GM18498 (cell line): ENCODE measurements around the gene PCYT1A.
"Not testable (repeated sequence)": the region's sequence is repeated elsewhere in the genome, so short reads cannot be mapped to it uniquely, and the experiment has no call there.

Source experiments
- ATAC-seq: cut with Tn5 transposase; IDR thresholded peaks from one replicate; pipeline ENCODE4 v1.9.1; 2021; ENCODE audit warnings: mild to moderate bottlenecking, moderate library complexity; ENCODE audit not compliant: unreplicated experiment

PCYT1A gene

GRCh38 chr3:196216681-196217211, 70.8 kb downstream of the PCYT1A start:
- no peak for ATAC-seq

- no peak for ATAC-seq
Measured at GRCh38 chr3:196216089-196216564, 71.4 kb downstream of the PCYT1A start, which contains the start of gene SLC51A. Gene SLC51A (plus strand): TSS chr3:196216534. CDS start chr3:196216713, 179 bp downstream.

GRCh38 chr3:196215493-196216020, 72.0 kb downstream of the PCYT1A start:
- ATAC-seq = no peak

DNA sequence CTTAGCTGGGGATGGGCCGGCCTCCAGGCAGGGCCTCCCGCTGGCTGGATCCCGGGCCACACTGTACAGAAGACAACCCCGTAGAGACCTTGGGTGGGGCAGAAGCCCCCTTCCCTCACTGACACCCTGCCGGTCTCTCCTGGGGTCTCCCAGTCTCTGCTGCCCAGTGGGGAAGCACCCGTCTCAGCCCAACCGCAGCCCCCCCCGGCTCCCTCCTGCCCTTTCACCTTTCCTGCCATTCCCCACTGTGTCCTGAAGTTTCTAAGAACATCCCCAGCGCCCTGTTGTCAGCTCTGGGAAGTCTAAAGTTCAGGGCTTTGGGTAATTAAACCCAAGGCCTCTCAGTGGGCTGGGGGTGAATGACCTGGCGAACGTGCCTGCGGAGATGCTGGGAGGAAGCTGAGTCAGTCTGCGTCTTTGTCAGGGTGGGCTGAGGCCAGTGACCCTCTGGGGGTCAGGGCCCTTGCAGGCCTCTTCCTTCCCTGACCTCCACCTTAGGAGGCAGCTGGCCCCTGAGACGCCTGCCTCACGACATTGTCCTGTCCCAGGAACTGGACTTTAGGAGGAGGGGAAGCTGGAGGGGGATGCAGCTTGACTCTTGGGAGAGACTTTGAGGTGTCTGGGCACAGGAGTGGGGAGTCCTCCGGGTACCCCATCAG, 72.6 kb downstream of the PCYT1A start:
- ATAC-seq = no peak

- ATAC-seq = no peak
Measured at GRCh38 chr3:196210673-196211556, 76.6 kb downstream of the PCYT1A start, which contains the start of gene ZDHHC19. Gene ZDHHC19 (minus strand): TSS chr3:196211400. CDS start chr3:196211315, 85 bp downstream.

DNA sequence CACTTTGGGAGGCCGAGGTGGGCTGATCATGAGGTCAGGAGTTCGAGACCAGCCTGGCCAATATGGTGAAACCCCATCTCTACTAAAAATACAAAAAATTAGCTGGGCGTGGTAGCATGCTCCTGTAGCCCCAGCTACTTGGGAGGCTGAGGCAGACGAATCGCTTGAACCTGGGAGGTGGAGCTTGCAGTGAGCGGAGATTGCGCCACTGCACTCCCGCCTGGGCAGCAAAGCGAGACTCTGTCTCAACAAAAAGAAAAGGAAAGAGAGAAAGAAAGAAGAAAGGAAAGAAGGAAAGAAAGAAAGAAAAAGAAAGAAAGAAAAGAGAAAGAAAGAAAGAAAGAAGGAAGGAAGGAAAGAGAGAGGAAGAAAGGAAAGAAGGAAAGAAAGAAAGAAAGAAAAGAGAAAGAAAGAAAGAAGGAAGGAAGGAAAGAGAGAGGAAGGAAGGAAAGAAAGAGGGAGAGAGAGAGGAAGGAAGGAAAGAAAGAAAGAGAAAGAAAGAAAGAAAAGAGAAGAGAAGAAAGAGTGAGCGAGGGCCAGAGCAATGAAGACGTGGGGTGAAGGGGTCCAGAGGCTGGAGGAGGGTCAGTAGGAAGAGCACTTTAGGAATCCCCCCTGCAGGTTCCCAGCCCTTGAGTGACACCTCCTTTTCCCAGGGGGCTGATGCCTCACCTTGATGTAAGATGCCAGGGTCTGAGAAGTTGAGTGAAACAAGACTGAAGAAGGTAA, 77.4 kb downstream of the PCYT1A start:
- not testable (repeated sequence) for ATAC-seq

DNA sequence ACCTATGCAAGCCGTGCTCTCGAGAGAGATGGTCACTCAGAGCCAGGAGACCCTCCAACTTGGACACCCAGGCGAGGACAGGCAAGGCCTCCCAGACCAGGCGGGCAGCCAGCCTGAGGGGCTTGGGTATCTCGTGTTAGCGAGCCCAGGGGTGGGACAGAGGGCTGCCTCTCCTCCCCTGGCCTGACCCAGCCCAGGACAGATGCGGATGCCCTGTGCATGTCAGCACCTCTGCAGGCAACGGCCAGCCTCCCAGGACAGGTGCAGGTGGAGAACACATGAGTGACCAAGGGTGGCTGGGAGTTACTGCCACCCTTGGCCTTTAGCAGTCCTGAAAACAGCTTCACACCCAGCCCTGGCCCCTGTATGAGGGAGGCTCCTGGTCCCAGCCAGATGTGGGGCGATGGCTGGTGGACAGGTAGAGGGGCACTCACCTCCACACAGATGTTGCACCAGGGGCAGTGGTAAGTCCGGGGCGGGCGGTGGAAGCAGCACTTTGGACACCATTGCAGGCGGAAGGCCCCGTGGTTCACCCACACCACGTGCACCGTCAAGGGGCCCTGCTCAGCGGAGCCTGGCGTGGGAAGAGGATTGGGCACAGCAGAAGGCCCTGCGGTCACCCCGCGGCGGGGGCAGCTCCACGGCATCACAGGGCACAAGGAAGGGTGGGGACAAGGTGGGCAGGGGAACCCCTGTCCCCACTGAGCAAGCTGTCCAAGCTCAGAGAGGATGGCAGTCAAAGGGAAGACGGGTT, 78.4 kb downstream of the PCYT1A start:
- no peak for ATAC-seq

DNA sequence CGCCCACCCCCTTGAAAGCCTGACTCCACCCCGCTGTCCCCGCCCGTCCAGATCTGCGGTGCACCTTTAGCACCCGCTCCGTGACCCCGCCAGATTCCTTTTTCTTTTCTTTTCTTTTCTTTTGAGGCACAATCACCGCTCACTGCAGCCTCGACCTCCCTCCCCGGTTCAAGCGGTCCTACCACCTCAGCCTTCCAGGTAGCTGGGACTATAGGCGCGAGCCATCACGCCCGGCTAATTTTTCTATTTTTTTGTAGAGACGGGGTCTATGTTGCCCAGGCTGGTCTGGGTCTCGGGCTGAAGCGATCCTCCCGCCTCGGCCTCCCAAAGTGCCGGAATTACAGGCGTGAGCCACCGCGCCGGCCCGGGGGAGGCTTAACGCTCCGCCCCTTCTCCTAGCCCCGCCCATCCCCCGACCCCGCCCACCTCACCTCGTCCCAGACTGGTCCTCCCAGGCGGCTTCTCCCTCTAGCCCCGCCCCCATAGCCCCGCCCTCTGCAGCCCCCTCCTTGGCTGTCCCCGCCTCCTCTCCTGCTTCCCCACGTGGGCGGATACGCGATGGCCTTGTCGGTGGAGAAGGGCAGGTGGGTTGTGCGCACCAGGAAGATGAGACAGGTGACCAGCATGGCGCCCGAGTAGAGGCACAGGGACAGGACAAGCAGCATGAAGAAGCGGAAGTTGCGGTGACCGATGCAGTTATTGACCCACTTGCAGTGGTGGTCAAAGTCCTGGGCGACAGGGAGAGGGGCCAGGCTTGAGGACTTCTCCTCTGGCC, 79.5 kb downstream of the PCYT1A start:
- ATAC-seq = no peak

- no peak for ATAC-seq
Measured at GRCh38 chr3:196207159-196207832, 80.2 kb downstream of the PCYT1A start.

DNA sequence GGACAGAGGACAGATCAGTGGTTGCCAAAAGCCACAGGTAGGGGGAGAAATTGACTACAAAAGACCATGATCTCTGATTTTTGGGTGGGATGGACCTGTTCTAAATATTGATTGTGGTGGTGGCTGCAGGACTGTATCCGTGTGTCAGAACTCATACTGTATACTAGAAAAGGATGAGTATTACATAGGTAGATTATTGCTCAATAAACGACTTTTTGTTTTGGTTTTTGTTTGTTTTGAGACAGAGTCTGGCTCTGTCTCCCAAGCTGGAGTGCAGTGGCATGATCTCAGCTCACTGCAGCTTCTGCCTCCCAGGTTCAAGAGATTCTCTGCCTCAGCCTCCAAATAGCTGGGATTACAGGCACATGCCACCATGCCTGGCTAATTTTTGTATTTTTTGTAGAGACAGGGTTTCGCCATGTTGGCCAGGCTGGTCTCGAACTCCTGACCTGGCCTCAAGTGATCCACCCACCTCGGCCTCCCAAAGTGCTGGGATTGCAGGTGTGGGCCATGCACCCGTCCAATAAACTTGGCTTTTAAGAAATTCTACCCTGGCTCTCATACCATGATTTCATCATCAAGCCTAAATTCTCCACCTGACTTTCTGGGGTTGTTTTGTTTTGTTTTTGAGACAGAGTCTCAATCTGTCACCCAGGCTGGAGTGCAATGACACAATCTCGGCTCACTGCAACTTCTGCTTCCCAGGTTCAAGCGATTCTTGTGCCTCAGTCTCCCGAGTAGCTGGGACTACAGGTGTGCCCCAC, 81.9 kb downstream of the PCYT1A start:
- not testable (repeated sequence) for ATAC-seq

- no peak for ATAC-seq
Measured at GRCh38 chr3:196203846-196204245, 83.7 kb downstream of the PCYT1A start.

DNA sequence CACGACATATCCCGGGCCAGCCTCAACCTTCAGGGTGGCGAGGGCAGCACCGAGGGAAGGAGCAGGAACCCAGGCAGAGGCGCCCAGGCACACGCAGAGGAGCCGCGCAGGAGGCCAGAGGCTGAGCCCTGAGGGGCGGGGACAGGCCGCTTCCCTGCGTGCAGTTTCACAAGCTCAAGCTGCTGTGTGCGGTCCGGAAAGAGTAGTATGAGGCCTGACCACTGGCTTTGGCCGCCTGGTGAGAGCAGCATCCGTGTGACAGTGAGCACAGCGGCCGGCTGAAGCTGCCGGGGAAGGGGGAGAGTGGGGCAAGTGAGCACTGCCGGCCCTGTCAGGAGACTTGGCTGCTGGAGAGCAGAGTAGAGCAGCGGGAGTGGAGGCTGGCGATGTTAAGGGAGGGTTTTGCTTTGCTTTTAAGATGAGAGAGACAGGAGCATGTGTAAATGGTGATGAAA, 85.0 kb downstream of the PCYT1A start:
- ATAC-seq = no peak

- no peak for ATAC-seq
Measured at GRCh38 chr3:196198771-196199753, 88.5 kb downstream of the PCYT1A start.

DNA sequence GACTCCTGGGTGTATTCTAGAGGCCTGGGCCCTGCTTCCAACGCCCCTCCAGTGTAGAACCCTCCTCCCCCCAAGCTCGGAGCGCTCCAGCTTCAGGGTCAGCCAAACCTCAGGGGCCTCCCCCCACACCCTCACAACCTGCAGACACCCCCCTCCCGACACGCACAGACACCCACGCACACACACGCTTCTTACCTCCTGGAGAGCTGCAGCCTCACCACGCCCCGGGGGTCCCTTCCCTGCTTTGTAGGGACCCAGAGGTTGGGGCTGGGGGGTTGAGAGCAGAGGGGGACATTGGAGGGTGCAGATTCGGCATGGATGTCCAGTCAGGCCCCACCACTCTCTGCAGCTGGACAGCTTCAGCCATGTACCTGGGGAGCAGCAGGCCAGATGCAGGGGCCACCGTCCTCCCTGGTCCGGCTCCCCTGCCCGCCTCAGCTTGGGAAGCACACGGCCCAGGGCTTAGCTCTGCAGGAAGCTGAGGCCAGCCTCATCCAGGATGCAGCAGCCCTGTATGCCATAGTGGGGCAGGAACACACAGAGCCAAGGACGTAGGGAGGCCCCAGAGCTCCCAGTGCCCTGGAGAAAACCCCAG, 89.3 kb downstream of the PCYT1A start:
- no peak for ATAC-seq

GRCh38 chr3:196197524-196197923, 90.0 kb downstream of the PCYT1A start:
- no peak for ATAC-seq

GRCh38 chr3:196195664-196196265, 91.8 kb downstream of the PCYT1A start:
- ATAC-seq = no peak
